ENCODE measurements around the gene CFAP53. TPM values are rescaled to one million over a fixed set of nuclear protein-coding genes. Genes with fewer than 3 reads are reported as not detected.

Gene CFAP53
- total RNA-seq, 1 experiment from 2014 or later: 0.08 TPM

DNA sequence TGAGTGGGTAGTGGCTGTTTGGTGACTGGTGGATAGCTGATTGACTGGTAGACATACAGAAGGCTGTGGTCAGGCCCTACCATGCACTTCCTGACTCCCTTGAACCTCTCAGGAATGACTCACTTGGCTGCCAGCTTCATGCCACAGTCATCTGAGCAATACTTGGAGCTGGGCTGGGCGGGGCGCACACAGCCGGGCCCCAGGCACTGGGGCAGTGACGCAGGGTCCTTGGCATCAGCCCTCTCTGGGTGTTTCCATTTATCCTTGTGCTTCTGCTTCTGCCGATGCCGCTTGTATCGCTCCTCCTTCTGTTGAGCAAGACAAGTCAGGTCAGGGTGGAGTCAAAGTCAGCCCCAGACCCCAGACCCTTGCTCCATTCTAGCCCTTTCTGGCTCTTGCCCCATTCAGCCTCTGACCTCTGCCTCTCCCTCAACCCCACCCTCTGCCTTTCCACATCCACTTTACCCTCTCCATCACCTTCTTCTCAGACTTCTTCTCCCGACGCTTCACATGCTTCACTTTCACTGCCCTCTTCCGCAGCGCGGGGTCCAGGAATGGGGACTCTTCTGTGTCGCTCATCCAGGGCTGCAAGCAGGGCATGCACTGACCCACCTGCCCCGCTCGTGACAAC lies 18.1 kb upstream of the CFAP53 start:
- Histone ChIP-seq H3K27ac (no peak overlapping the region), H3K27me3 (replicated peaks) (peaks cover 4% of the 10 kb centered on the region; the same call in 1 of the 2 replicates), H3K9me3 (replicated peaks) (no peaks in the 10 kb centered on the region), H3K4me3 (no peak overlapping the region), H3K4me1 (replicated peaks) (peaks cover 30% of the 10 kb centered on the region), H3K36me3 (peaks cover 64% of the 10 kb centered on the region)
- no peak for DNase-seq (ENCODE audit: low read depth in 1 of 2, low spot score in 2 of 2)

DNA sequence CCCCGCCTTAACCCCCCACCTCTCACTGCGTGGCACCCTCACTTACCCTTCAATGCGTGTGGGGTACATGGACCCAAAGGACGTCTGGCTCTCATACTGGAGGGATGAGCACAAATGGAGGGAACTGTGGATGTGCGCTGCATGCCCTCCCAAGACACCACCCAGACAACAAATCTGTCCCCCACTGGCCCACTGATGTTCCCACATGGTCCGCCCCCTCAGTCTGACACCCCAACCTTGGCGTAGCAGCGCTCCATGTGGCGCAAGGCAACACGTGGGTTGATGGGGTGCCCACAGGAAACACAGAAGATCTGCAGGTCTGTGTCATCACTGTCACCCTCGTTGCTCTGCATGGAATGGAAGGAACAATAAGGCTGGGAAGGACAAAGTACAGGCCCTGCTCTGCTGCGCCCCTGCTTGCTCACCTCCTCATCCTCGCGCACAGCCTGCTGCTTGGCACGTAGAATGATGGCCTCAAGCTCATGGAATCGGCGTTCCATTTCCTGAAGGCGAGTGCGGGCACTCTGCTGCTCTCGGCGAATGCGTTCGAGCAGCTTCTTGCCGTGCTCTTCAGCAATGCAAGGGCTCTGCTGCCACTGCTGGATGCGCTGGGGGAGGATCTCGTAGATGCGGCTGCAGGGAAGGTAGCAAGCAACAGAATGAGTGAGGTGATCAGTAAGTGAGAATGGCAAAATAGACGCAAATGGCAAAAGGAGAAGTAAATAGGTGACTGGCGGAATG lies 17.3 kb upstream of the CFAP53 start:
- H3K27ac ChIP-seq: no peak overlapping the region
- no peaks in the 10 kb centered on the region for H3K27me3 ChIP-seq (replicated peaks)
- peaks cover 32% of the 10 kb centered on the region for H3K4me1 ChIP-seq (replicated peaks)
- no peak for DNase-seq (ENCODE audit: low read depth in 1 of 2, low spot score in 2 of 2)
- no peak overlapping the region for H3K4me3 ChIP-seq
- no peaks in the 10 kb centered on the region for H3K9me3 ChIP-seq (replicated peaks)
- H3K36me3 ChIP-seq: peaks cover 72% of the 10 kb centered on the region

DNA sequence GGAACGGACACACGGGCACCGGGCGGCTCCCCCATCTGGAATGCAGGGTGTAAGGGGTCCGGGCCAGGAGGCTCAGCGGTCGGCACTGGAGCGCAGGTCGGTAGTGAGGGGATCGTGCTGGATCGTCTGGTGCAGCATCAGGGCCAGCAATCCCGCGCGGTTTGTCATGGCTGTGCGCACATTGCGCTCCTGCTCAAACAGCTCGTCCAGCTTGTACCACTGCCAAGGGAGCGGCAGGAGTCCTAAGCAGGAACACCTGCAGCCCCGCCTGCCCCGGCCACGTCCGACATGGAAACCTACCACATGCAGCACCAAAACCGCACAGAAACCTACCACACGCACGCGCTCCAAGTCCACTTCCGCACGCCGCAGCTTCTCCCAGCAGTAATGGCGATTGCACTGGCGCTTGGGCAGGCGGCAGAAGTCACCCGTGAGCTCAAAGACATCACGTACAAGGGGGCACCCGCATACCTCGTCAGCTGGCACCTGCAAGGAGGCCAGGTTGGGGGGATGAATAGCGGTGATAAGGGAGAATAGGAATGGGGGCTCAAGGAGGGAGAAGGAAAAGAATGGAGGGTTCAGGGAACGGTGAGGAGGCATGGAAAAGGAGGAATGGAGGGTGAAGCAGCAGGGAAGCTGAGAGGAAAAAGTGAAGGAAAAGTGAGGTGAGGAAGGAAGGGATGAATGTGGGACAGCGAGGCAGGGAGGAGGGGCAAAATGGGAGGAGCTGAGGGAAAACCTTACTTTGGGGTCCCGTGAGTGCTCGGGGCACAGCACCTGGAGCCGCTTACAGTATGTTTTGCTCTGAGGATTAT lies 16.4 kb upstream of the CFAP53 start:
- no peak for DNase-seq (ENCODE audit: low read depth in 1 of 2, low spot score in 2 of 2)
- peaks cover 80% of the 10 kb centered on the region for H3K36me3 ChIP-seq
- no peak overlapping the region for H3K4me3 ChIP-seq
- H3K27me3 ChIP-seq (replicated peaks): no peaks in the 10 kb centered on the region
- H3K9me3 ChIP-seq (replicated peaks): no peaks in the 10 kb centered on the region
- H3K4me1 ChIP-seq (replicated peaks): peaks cover 32% of the 10 kb centered on the region
- H3K27ac ChIP-seq: no peak overlapping the region

DNA sequence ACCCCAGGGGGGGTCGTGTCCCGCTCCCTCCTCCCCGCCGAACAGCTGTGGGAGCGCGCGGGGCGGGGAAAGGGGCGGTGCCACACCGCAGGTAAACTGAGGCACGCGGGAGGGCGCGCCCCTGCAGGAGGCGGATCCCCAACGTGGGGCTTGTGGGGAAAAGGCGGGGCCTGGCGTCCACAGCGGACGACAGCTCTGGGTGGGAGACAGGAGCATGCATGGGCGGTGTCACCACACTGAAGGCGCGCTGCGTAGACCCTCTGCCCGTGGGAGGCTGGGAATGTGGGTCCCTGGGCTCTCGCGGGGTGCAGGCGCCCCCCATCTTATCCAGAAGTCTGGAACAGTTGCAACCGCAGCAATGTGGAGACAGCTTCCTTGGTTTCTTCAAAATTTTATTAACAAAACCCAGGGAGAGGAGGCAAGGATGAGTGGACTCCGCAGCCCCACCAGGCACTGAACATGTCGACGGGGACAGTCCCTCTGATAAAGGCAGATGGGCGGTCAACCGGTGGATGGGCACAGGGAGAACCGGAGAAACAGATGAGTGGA lies 15.8 kb upstream of the CFAP53 start:
- H3K4me1 ChIP-seq (replicated peaks): peaks cover 32% of the 10 kb centered on the region
- peaks cover 83% of the 10 kb centered on the region for H3K36me3 ChIP-seq
- H3K27ac ChIP-seq: peak overlapping the region; percentile 54
- no peaks in the 10 kb centered on the region for H3K27me3 ChIP-seq (replicated peaks)
- no peak for DNase-seq (ENCODE audit: low read depth in 1 of 2, low spot score in 2 of 2)
- no peaks in the 10 kb centered on the region for H3K9me3 ChIP-seq (replicated peaks)
- H3K4me3 ChIP-seq: peak overlapping the region; percentile 83

DNA sequence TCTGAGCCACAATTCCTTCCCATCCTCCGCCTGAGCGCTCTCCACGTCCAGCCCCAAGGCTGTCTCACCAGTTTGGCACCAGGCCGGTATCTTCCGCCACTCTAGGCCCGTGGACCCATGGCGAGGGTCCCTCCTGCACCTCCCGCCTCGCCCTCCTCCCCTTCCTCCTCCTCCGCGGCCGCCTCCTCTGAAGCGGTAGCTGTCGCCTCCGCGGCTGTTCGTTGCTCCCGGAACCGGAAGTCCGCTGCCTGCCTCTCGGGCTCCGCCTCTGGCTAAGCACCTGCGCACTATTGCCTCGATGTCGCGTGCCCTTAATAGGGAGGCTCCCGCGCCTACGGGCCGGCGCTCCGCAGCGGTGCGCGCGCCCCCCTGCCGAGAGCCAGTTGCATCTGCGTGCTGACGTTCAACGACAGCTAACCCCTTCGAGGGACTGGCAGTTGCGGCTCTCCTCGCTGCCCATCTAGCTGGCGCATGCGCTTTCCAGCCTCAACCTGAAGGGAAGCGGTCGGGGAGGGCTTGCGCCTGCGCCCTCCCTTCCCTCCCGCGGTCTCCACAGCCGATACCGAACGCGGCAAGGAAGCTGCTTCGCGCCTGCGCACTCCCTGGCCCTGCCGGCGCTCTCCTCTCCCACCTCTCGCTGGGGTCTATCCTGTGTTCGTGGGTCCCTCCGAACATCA lies 15.1 kb upstream of the CFAP53 start, which contains the start of gene MBD1:
TSS of gene MBD1 (minus strand) at position 229 of the 677 bp plus-strand sequence. CDS start 1,531 bp downstream, outside the sequence.
- H3K27ac ChIP-seq: peak within 1 kb of the TSS; percentile 54
- H3K36me3 ChIP-seq: peaks cover 89% of the 10 kb centered on the region
- H3K4me1 ChIP-seq (replicated peaks): peaks cover 28% of the 10 kb centered on the region
- peak within 1 kb of the TSS; percentile 83 for H3K4me3 ChIP-seq
- no peaks in the 10 kb centered on the region for H3K9me3 ChIP-seq (replicated peaks)
- DNase-seq (ENCODE audit: low read depth in 1 of 2, low spot score in 2 of 2): peak; percentile 98 to 99
- H3K27me3 ChIP-seq (replicated peaks): no peaks in the 10 kb centered on the region

DNA sequence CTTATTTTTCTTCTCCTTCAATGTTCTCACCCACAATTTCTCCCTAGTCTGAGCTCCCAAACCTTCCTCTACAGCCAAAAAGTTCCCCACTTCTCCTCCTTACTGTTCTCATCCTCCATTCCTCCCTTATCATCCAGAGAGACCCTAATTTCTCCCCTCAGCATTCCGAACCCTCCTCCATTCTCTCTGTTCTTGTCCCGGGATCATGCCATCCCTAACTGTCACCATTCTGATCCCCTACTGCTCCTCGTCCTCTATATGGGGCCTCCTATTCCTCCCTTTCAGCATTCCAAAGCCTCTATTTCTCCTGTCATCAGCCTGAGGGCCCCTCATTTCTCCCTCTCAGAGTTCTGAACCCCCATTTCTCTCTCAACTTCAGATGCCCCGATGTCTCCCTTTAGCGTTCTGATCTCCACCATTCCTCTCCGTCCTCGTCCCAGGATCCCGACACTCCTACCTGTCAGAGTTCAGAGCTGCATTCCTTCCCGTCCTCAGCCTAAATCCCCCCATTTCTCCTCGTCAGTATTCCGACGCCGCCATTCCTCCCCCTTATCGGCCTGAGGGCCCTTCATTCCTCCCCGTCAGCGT lies 14.5 kb upstream of the CFAP53 start:
- H3K27ac ChIP-seq: peak overlapping the region; percentile 51
- H3K4me1 ChIP-seq (replicated peaks): peaks cover 22% of the 10 kb centered on the region
- H3K27me3 ChIP-seq (replicated peaks): no peaks in the 10 kb centered on the region
- no peaks in the 10 kb centered on the region for H3K9me3 ChIP-seq (replicated peaks)
- peak overlapping the region; percentile 83 for H3K4me3 ChIP-seq
- no peak for DNase-seq (ENCODE audit: low read depth in 1 of 2, low spot score in 2 of 2)
- peaks cover 89% of the 10 kb centered on the region for H3K36me3 ChIP-seq

DNA sequence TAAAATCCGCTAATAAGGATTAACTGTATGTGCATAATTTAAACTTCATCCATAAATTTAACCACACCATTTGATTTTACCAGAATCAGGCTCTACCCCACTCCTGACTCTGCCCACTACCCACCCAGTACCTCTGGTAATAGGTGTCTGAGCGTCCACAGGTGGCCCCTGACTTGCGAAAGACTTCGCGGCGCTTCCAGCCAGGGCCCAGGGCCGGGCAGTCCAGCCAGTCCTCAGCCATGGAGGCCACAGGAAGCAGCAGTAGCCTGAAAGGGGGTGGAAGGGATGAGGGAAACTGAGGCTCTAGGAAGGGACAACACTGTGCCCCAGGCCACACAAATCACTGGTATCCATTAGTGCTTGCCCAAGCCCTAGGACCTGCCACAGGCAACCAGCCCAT lies 13.5 kb upstream of the CFAP53 start:
- Histone ChIP-seq H3K27ac (no peak overlapping the region), H3K4me1 (replicated peaks) (peaks cover 22% of the 10 kb centered on the region), H3K9me3 (replicated peaks) (no peaks in the 10 kb centered on the region), H3K4me3 (no peak overlapping the region), H3K36me3 (peaks cover 89% of the 10 kb centered on the region), H3K27me3 (replicated peaks) (no peaks in the 10 kb centered on the region)
- DNase-seq (ENCODE audit: low read depth in 1 of 2, low spot score in 2 of 2): no peak

DNA sequence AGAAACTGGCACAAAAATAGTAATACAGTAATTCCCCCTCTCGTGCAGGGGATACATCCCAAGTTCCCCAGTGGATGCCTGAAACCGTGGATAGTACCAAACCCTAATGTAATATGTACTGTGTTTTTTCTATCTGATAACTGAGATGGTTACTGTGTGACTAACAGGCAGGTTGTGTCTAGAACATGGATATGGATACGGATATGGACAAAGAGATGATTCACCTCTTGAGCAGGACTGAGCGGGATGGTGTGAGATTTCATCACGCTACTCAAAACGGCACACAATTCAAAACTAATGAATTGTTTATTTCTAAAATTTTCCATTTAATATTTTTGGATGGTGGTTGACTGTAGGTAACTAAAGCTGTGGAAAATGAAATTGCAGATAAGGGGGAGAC lies 11.6 kb upstream of the CFAP53 start:
- Histone ChIP-seq H3K4me1 (replicated peaks) (peaks cover 22% of the 10 kb centered on the region), H3K27me3 (replicated peaks) (no peaks in the 10 kb centered on the region), H3K36me3 (peaks cover 89% of the 10 kb centered on the region), H3K9me3 (replicated peaks) (no peaks in the 10 kb centered on the region), H3K4me3 (no peak overlapping the region), H3K27ac (no peak overlapping the region)
- DNase-seq (ENCODE audit: low read depth in 1 of 2, low spot score in 2 of 2): no peak

DNA sequence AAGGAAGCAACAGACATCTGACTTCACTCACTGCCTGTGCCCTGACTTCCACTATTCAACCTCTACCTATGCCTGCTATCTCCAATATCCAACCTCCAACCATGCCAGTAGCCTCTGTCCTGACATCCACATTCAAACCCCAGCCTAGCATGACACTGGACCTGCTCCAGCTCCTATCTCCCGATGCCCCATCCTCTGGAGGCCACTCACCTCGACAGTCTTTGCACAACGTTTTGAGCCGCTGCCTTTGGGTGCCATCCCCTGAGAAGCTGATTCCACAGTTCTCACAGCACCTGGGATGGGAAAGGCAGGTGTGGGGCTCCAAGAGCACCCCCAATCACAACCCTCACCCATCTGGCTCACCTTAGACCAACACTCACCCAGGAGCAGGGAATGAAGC lies 10.2 kb upstream of the CFAP53 start:
- H3K4me3 ChIP-seq: no peak overlapping the region
- peaks cover 91% of the 10 kb centered on the region for H3K36me3 ChIP-seq
- H3K27me3 ChIP-seq (replicated peaks): no peaks in the 10 kb centered on the region
- no peak overlapping the region for H3K27ac ChIP-seq
- peaks cover 15% of the 10 kb centered on the region for H3K4me1 ChIP-seq (replicated peaks)
- no peaks in the 10 kb centered on the region for H3K9me3 ChIP-seq (replicated peaks)
- no peak for DNase-seq (ENCODE audit: low read depth in 1 of 2, low spot score in 2 of 2)

DNA sequence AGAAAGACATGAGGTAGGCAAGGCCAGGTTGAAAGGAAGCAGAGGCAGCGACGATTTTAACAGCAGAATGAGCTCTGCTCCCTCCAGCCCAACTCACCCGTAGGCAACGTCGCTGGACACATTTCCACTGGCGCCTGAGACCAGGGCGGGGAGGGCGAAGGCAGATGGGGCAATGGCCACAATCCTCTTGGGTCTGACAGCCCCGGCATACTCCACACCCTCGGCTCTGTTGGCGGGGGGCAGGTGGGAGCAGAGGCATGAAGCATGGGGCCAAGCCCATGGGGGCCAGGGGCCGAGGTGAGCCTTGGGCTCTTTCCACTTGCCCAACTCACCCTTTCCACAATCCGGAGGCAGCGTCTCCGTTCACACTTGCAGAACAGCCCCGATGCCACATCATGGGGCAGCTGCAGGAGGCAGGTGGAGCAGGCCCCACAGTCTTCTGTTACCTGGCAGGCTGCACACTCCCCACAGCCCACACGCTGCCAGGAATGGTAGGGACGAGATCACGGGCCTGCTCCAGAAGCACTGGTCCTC lies 9.3 kb upstream of the CFAP53 start:
- DNase-seq (ENCODE audit: low read depth in 1 of 2, low spot score in 2 of 2): no peak
- Histone ChIP-seq H3K4me1 (replicated peaks) (peaks cover 14% of the 10 kb centered on the region), H3K27me3 (replicated peaks) (no peaks in the 10 kb centered on the region), H3K36me3 (peaks cover 94% of the 10 kb centered on the region), H3K27ac (no peak overlapping the region), H3K9me3 (replicated peaks) (no peaks in the 10 kb centered on the region), H3K4me3 (no peak overlapping the region)

DNA sequence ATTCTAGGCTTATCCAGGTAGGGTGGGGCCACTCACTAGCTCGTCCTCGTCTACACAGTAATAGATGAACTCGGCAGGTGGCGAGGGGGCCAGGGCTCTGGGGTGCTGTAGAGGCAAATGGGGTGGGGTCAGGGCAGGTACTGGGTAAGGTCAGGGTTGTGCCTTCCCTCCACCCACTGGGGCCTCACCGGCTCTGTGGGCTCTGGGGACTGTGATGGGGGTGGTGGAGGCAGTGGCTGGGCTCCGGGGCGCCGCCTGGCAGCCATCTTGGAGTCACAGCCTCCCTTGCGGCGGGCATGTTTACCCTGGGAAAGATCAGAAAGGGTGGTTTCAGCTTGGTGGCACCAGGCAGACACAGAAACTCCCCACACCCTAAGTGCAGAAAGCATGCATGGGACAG lies 8.6 kb upstream of the CFAP53 start:
- no peaks in the 10 kb centered on the region for H3K9me3 ChIP-seq (replicated peaks)
- H3K4me3 ChIP-seq: no peak overlapping the region
- H3K27me3 ChIP-seq (replicated peaks): no peaks in the 10 kb centered on the region
- H3K27ac ChIP-seq: no peak overlapping the region
- peaks cover 99% of the 10 kb centered on the region for H3K36me3 ChIP-seq
- H3K4me1 ChIP-seq (replicated peaks): peaks cover 8% of the 10 kb centered on the region
- no peak for DNase-seq (ENCODE audit: low read depth in 1 of 2, low spot score in 2 of 2)

DNA sequence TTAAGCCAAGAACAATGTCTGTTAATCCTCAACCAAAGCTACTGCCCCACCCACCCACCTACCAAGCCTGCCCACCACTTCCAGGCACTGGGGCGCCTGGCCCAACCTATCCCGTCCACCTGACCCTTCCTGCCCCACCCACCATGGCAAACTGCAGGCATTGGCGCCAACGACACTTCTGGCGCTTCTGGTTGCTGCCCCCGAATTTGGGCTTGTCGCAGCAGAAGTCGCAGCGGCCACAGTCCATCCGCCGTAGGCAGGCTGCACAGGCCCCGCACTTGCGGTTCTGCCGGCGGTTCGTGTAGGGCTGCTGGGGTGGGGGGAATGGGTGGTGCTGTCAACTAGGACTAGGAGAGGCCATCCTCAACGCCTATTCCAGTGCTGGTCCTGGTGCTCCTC lies 7.7 kb upstream of the CFAP53 start:
- no peaks in the 10 kb centered on the region for H3K4me1 ChIP-seq (replicated peaks)
- no peak overlapping the region for H3K4me3 ChIP-seq
- no peak for DNase-seq (ENCODE audit: low read depth in 1 of 2, low spot score in 2 of 2)
- no peak overlapping the region for H3K27ac ChIP-seq
- no peaks in the 10 kb centered on the region for H3K27me3 ChIP-seq (replicated peaks)
- peaks cover 99% of the 10 kb centered on the region for H3K36me3 ChIP-seq
- no peaks in the 10 kb centered on the region for H3K9me3 ChIP-seq (replicated peaks)

Data from SJSA1 (cell line).